K562 (cell line): Measurements from ENCODE around the gene OR7A17.

Experiments
- CHD2 ChIP-seq: IDR thresholded peaks from 2 replicates; pipeline ENCODE4 v1.6.1; 2011; ENCODE audit warnings: low read depth, low read length
- EZH2 ChIP-seq: IDR thresholded peaks from 2 replicates; pipeline ENCODE4 v1.6.1; 2012; ENCODE audit warnings: low read depth, mild to moderate bottlenecking, inconsistent platforms, low read length, borderline replicate concordance
- JUND ChIP-seq, 2 experiments: IDR thresholded peaks; 2 replicates in 1 of 2; 3 replicates in 1 of 2; pipeline ENCODE4 v1.6.1; 2011; ENCODE audit warnings: borderline replicate concordance in 2 of 2, low read depth in 2 of 2, low read length in 2 of 2, improper control_type of control experiment in 1 of 2, missing biosample characterization in 1 of 2, missing genetic modification characterization in 1 of 2, missing genetic modification reagents in 1 of 2
- POLR2AphosphoS5 ChIP-seq: IDR thresholded peaks from 2 replicates; pipeline ENCODE4 v1.6.1; 2011; ENCODE audit warnings: mild to moderate bottlenecking, low read depth, low read length, moderate library complexity; ENCODE audit not compliant: control insufficient read depth, insufficient read depth
- ZSCAN29 ChIP-seq: fragments of 450-650 bp; IDR thresholded peaks from 2 replicates; pipeline ENCODE4 v1.6.1; 2017
- TF ChIP-seq, protein P1 (sequence below), 3 experiments: IDR thresholded peaks in 2 of 3; conservative IDR thresholded peaks in 1 of 3; 2 replicates each; pipeline ENCODE4 v1.5.1; 2011 to 2012; ENCODE audit warnings: low read length in 3 of 3, mild to moderate bottlenecking in 3 of 3, control low read depth in 2 of 3, improper control_type of control experiment in 1 of 3, inconsistent platforms in 1 of 3, low read depth in 1 of 3, mixed read lengths in 1 of 3, moderate library complexity in 1 of 3; ENCODE audit not compliant: insufficient read depth in 2 of 3
- TF ChIP-seq, protein P2 (sequence below): fragments of 250-450 bp; sonication (Bioruptor Pico); IDR thresholded peaks from 2 replicates; pipeline ENCODE4 v1.5.1; 2021; ENCODE audit warnings: mild to moderate bottlenecking

DNA sequence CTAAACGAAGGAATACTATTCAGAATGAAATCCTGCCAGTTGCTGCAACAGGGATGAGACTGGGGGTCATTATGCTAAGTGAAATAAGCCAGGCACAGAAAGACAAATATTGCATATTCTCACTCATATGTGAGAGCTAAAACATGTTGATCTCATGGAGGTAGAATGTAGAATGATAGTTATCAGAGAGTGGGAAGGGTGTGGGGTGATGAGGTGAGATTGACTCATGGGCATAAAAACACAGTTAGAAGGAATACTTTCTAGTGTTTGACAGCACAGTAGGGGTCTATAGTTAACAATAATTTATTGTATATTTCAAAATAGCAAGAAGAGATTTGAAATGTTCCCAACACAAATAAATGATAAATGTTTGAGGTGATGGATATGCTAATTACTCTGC is 47.6 kb upstream of the OR7A17 start:
- TF ChIP-seq ZSCAN29 (no peak), CHD2 (no peak), POLR2AphosphoS5 (no peak), EZH2 (no peak), JUND (IDR thresholded peaks at IDR 0.05; ENCODE audit: borderline replicate concordance, low read depth, low read length) (no peak), JUND (tag; IDR thresholded peaks at IDR 0.05; ENCODE audit: borderline replicate concordance, low read depth, low read length) (no peak)
- TF ChIP-seq, protein P1, sequence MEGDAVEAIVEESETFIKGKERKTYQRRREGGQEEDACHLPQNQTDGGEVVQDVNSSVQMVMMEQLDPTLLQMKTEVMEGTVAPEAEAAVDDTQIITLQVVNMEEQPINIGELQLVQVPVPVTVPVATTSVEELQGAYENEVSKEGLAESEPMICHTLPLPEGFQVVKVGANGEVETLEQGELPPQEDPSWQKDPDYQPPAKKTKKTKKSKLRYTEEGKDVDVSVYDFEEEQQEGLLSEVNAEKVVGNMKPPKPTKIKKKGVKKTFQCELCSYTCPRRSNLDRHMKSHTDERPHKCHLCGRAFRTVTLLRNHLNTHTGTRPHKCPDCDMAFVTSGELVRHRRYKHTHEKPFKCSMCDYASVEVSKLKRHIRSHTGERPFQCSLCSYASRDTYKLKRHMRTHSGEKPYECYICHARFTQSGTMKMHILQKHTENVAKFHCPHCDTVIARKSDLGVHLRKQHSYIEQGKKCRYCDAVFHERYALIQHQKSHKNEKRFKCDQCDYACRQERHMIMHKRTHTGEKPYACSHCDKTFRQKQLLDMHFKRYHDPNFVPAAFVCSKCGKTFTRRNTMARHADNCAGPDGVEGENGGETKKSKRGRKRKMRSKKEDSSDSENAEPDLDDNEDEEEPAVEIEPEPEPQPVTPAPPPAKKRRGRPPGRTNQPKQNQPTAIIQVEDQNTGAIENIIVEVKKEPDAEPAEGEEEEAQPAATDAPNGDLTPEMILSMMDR (IDR thresholded peaks at IDR 0.05 in 2 of 3, conservative IDR thresholded peaks at IDR 0.05 in 1 of 3; ENCODE audit: insufficient read depth in 2 of 3, low read depth in 1 of 3, low read length in 3 of 3) = no peak
- TF ChIP-seq, protein P2, sequence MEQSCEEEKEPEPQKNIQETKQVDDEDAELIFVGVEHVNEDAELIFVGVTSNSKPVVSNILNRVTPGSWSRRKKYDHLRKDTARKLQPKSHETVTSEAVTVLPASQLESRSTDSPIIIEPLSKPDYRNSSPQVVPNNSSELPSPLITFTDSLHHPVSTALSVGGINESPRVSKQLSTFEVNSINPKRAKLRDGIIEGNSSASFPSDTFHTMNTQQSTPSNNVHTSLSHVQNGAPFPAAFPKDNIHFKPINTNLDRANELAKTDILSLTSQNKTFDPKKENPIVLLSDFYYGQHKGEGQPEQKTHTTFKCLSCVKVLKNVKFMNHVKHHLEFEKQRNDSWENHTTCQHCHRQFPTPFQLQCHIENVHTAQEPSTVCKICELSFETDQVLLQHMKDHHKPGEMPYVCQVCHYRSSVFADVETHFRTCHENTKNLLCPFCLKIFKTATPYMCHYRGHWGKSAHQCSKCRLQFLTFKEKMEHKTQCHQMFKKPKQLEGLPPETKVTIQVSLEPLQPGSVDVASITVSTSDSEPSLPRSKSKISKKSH (CRISPR knock-in tag) = no peak
